Effector memory CD8-positive, alpha-beta T cell (primary cell): ENCODE results near the gene KCNH2.

Source experiments
- ATAC-seq: fragments of 150-1000 bp; cut with Tn5 transposase; replicated peaks from 2 replicates; pipeline ENCODE4 v1.10.0; 2021; ENCODE audit warnings: mild to moderate bottlenecking, moderate library complexity
- DNase-seq, 3 experiments: peaks; one replicate each; pipeline ENCODE4 v3.0.0; 2021
- H3K27ac Mint-ChIP-seq, 2 donors: one replicate each; pipeline ENCODE4 v1.8.0; 2022; ENCODE audit warnings: mild to moderate bottlenecking in 2 of 2, mixed read lengths in 2 of 2, moderate library complexity in 2 of 2
- H3K27me3 Mint-ChIP-seq, 2 donors: one replicate each; pipeline ENCODE4 v1.8.0; 2022; ENCODE audit warnings: mixed read lengths in 2 of 2
- H3K36me3 Mint-ChIP-seq: one replicate; pipeline ENCODE4 v1.8.0; 2022; ENCODE audit warnings: mild to moderate bottlenecking, moderate library complexity, mixed read lengths; ENCODE audit not compliant: insufficient read depth
- H3K4me1 Mint-ChIP-seq, 2 donors: one replicate each; pipeline ENCODE4 v1.8.0; 2022; ENCODE audit warnings: low read depth in 2 of 2, mixed read lengths in 2 of 2
- H3K4me3 Mint-ChIP-seq, 2 donors: one replicate each; pipeline ENCODE4 v1.8.0; 2022; ENCODE audit warnings: mild to moderate bottlenecking in 2 of 2, mixed read lengths in 2 of 2, moderate library complexity in 2 of 2
- H3K9me3 Mint-ChIP-seq, 2 donors: one replicate each; pipeline ENCODE4 v1.8.0; 2022; ENCODE audit warnings: mixed read lengths in 2 of 2

Gene KCNH2

GRCh38 chr7:150996376-150997074 is 18.4 kb upstream of the KCNH2 start:
- ATAC-seq = no peak
- peaks cover 0 to 15% of the 10 kb centered on the region in 2 donors for H3K27me3 Mint-ChIP-seq
- peaks cover 18% of the 10 kb centered on the region for H3K36me3 Mint-ChIP-seq
- DNase-seq = no peak
- H3K4me3 Mint-ChIP-seq = no peak overlapping the region
- H3K27ac Mint-ChIP-seq = no peak overlapping the region
- H3K4me1 Mint-ChIP-seq = peaks cover 10 to 32% of the 10 kb centered on the region in 2 donors
- no peaks in the 10 kb centered on the region for H3K9me3 Mint-ChIP-seq

GRCh38 chr7:150994838-150995510 is 16.9 kb upstream of the KCNH2 start:
- H3K9me3 Mint-ChIP-seq = peaks cover 0 to 12% of the 10 kb centered on the region in 2 donors
- peaks cover 8 to 21% of the 10 kb centered on the region in 2 donors for H3K27me3 Mint-ChIP-seq
- no peak overlapping the region for H3K4me3 Mint-ChIP-seq
- H3K27ac Mint-ChIP-seq = no peak overlapping the region
- peaks cover 15% of the 10 kb centered on the region for H3K36me3 Mint-ChIP-seq
- ATAC-seq (no peak), DNase-seq (no peak)
- H3K4me1 Mint-ChIP-seq = peaks cover 10 to 23% of the 10 kb centered on the region in 2 donors

GRCh38 chr7:150994141-150994837 is 16.2 kb upstream of the KCNH2 start:
- Mint-ChIP-seq H3K4me3 (no peak overlapping the region), H3K27ac (no peak overlapping the region), H3K9me3 (peaks cover 0 to 15% of the 10 kb centered on the region in 2 donors), H3K27me3 (peaks cover 8 to 28% of the 10 kb centered on the region in 2 donors), H3K4me1 (peaks cover 10 to 21% of the 10 kb centered on the region in 2 donors), H3K36me3 (peaks cover 8% of the 10 kb centered on the region)
- DNase-seq (no peak), ATAC-seq (peak; percentile 15)

GRCh38 chr7:150993511-150993910 is 15.4 kb upstream of the KCNH2 start:
- no peak for ATAC-seq
- no peak overlapping the region for H3K27ac Mint-ChIP-seq
- DNase-seq = no peak
- peaks cover 0 to 15% of the 10 kb centered on the region in 2 donors for H3K9me3 Mint-ChIP-seq
- peaks cover 5% of the 10 kb centered on the region for H3K36me3 Mint-ChIP-seq
- H3K27me3 Mint-ChIP-seq = peaks cover 14 to 36% of the 10 kb centered on the region in 2 donors
- no peak overlapping the region for H3K4me3 Mint-ChIP-seq
- peaks cover 15 to 20% of the 10 kb centered on the region in 2 donors for H3K4me1 Mint-ChIP-seq

- H3K4me1 Mint-ChIP-seq = peaks cover 19% of the 10 kb centered on the region in 2 donors
- DNase-seq (no peak), ATAC-seq (no peak)
- H3K9me3 Mint-ChIP-seq = peaks cover 0 to 15% of the 10 kb centered on the region in 2 donors
- peaks cover 17 to 41% of the 10 kb centered on the region in 2 donors for H3K27me3 Mint-ChIP-seq
- no peak overlapping the region for H3K4me3 Mint-ChIP-seq
- H3K36me3 Mint-ChIP-seq = peaks cover 2% of the 10 kb centered on the region
- peak overlapping the region in 1 of 2 donors; percentile 16 for H3K27ac Mint-ChIP-seq
Measured at GRCh38 chr7:150992833-150993302, 14.7 kb upstream of the KCNH2 start.

- ATAC-seq (no peak), DNase-seq (no peak)
- Mint-ChIP-seq H3K4me1 (peaks cover 13 to 16% of the 10 kb centered on the region in 2 donors), H3K4me3 (no peak overlapping the region), H3K27ac (peak overlapping the region in 1 of 2 donors; percentile 16), H3K27me3 (peaks cover 17 to 41% of the 10 kb centered on the region in 2 donors), H3K9me3 (peaks cover 0 to 15% of the 10 kb centered on the region in 2 donors), H3K36me3 (peaks cover 2% of the 10 kb centered on the region)
Measured at GRCh38 chr7:150992051-150992640, 14.0 kb upstream of the KCNH2 start.

- no peak for DNase-seq
- Mint-ChIP-seq H3K36me3 (peaks cover 6% of the 10 kb centered on the region), H3K9me3 (peaks cover 0 to 15% of the 10 kb centered on the region in 2 donors), H3K4me3 (no peak within 1 kb of the TSS), H3K4me1 (peaks cover 19 to 22% of the 10 kb centered on the region in 2 donors), H3K27ac (no peak within 1 kb of the TSS), H3K27me3 (peaks cover 17 to 57% of the 10 kb centered on the region in 2 donors)
- ATAC-seq = no peak
Measured at GRCh38 chr7:150990416-150991186, 12.5 kb upstream of the KCNH2 start, which contains the start of gene NOS3. NOS3 (plus strand) TSS chr7:150991017; CDS start chr7:150993804, 2,787 bp downstream.

GRCh38 chr7:150989456-150989855 is 11.3 kb upstream of the KCNH2 start:
- Mint-ChIP-seq H3K27ac (no peak overlapping the region), H3K4me3 (no peak overlapping the region), H3K27me3 (peaks cover 17 to 59% of the 10 kb centered on the region in 2 donors), H3K9me3 (peaks cover 0 to 15% of the 10 kb centered on the region in 2 donors), H3K4me1 (peaks cover 19% of the 10 kb centered on the region in 2 donors), H3K36me3 (peaks cover 6% of the 10 kb centered on the region)
- ATAC-seq (no peak), DNase-seq (no peak)

GRCh38 chr7:150988230-150989226 is 10.4 kb upstream of the KCNH2 start:
- Mint-ChIP-seq H3K36me3 (peaks cover 10% of the 10 kb centered on the region), H3K27me3 (peaks cover 17 to 60% of the 10 kb centered on the region in 2 donors), H3K27ac (no peak overlapping the region), H3K4me3 (peak overlapping the region; percentile 39 to 48), H3K9me3 (peaks cover 0 to 15% of the 10 kb centered on the region in 2 donors), H3K4me1 (peaks cover 15 to 19% of the 10 kb centered on the region in 2 donors)
- peak; percentile 80 for ATAC-seq
- DNase-seq = peak; percentile 59 to 71 (median 66)

- H3K4me3 Mint-ChIP-seq = no peak overlapping the region
Measured at GRCh38 chr7:150986556-150986955, 8.4 kb upstream of the KCNH2 start.

GRCh38 chr7:150986099-150986512 is 8.0 kb upstream of the KCNH2 start:
- DNase-seq = peak; percentile 43 to 50 (median 44)
- peaks cover 37 to 76% of the 10 kb centered on the region in 2 donors for H3K27me3 Mint-ChIP-seq
- H3K27ac Mint-ChIP-seq = no peak overlapping the region

More at GRCh38 chr7:150986556-150986955, 8.4 kb upstream of the KCNH2 start:
- H3K4me1 Mint-ChIP-seq = peaks cover 13 to 16% of the 10 kb centered on the region in 2 donors
- H3K27ac Mint-ChIP-seq = no peak overlapping the region
- peaks cover 10% of the 10 kb centered on the region for H3K36me3 Mint-ChIP-seq
- H3K9me3 Mint-ChIP-seq = peaks cover 0 to 15% of the 10 kb centered on the region in 2 donors
- no peak for DNase-seq
- no peak for ATAC-seq
- peaks cover 34 to 72% of the 10 kb centered on the region in 2 donors for H3K27me3 Mint-ChIP-seq

More at GRCh38 chr7:150986099-150986512, 8.0 kb upstream of the KCNH2 start:
- peaks cover 0 to 15% of the 10 kb centered on the region in 2 donors for H3K9me3 Mint-ChIP-seq
- peaks cover 13 to 16% of the 10 kb centered on the region in 2 donors for H3K4me1 Mint-ChIP-seq
- H3K4me3 Mint-ChIP-seq = no peak overlapping the region
- H3K36me3 Mint-ChIP-seq = peaks cover 10% of the 10 kb centered on the region
- peak; percentile 57 for ATAC-seq
